ENCODE data around the gene CFAP74. TPM values are rescaled to one million over a fixed set of nuclear protein-coding genes. Genes with fewer than 3 reads are reported as not detected.

Gene CFAP74
- total RNA-seq, 1 experiment from 2014 or later: 0.28 TPM

GRCh38 chr1:2016123-2016522 is 12.5 kb upstream of the CFAP74 start:
- H3T11ph ChIP-seq (ENCODE audit: low read length): no peak overlapping the region
- H3K27ac Mint-ChIP-seq: no peak overlapping the region
- H3K4ac ChIP-seq (ENCODE audit: low read depth, low read length): no peak overlapping the region
- TF ChIP-seq, protein P1, sequence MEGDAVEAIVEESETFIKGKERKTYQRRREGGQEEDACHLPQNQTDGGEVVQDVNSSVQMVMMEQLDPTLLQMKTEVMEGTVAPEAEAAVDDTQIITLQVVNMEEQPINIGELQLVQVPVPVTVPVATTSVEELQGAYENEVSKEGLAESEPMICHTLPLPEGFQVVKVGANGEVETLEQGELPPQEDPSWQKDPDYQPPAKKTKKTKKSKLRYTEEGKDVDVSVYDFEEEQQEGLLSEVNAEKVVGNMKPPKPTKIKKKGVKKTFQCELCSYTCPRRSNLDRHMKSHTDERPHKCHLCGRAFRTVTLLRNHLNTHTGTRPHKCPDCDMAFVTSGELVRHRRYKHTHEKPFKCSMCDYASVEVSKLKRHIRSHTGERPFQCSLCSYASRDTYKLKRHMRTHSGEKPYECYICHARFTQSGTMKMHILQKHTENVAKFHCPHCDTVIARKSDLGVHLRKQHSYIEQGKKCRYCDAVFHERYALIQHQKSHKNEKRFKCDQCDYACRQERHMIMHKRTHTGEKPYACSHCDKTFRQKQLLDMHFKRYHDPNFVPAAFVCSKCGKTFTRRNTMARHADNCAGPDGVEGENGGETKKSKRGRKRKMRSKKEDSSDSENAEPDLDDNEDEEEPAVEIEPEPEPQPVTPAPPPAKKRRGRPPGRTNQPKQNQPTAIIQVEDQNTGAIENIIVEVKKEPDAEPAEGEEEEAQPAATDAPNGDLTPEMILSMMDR (conservative IDR thresholded peaks at IDR 0.05): no peak
- H4K5ac ChIP-seq (ENCODE audit: insufficient read length, low read depth, low read length): no peak overlapping the region
- no peaks in the 10 kb centered on the region for H4K20me1 ChIP-seq (ENCODE audit: control insufficient read depth, insufficient read depth, insufficient read length)
- no peak overlapping the region for H4K91ac ChIP-seq (ENCODE audit: insufficient read length, low read depth, low read length)
- no peak overlapping the region for H3K56ac ChIP-seq (ENCODE audit: insufficient read length, low read depth, low read length)
- no peak overlapping the region for H2AFZ ChIP-seq (ENCODE audit: low read length)
- no peak overlapping the region for H3K14ac ChIP-seq (ENCODE audit: insufficient read depth, low read length)
- H3K4me2 ChIP-seq (ENCODE audit: insufficient read depth, insufficient read length, low read length): no peak overlapping the region
- H3K9me3 Mint-ChIP-seq: peaks cover 0 to 2% of the 10 kb centered on the region in 2 experiments; a peak in 1 of 5 replicates
- DNase-seq: no peak
- H3K27me3 Mint-ChIP-seq (ENCODE audit: low read depth): peaks cover 52% of the 10 kb centered on the region
- H3K36me3 Mint-ChIP-seq (ENCODE audit: insufficient read depth in 1 of 3, low read depth in 3 of 3): no peaks in the 10 kb centered on the region
- no peaks in the 10 kb centered on the region for H3K79me2 ChIP-seq (ENCODE audit: insufficient read depth, low read length)
- no peaks in the 10 kb centered on the region for H3K4me1 ChIP-seq (ENCODE audit: insufficient read depth, low read length)
- no peak overlapping the region for H3K27ac ChIP-seq (ENCODE audit: insufficient read length, low read depth, low read length)
- H2BK12ac ChIP-seq (ENCODE audit: insufficient read length, low read depth, low read length): no peak overlapping the region
- WGBS (ENCODE audit: extremely low coverage, insufficient read length, low lambda C conversion rate): no CpG with 5 or more reads among the region's 9 CpGs
- H4K8ac ChIP-seq (replicated peaks; ENCODE audit: insufficient read length, low read depth, low read length): no peak overlapping the region
- no peak overlapping the region for H2BK15ac ChIP-seq (ENCODE audit: low read depth, low read length)
- no peak overlapping the region for H3K18ac ChIP-seq (ENCODE audit: insufficient read length, low read depth, low read length)
- peaks cover 9 to 13% of the 10 kb centered on the region in 2 experiments for H3K4me1 Mint-ChIP-seq
- H3K23ac ChIP-seq (ENCODE audit: insufficient read length, low read depth, low read length): no peak overlapping the region
- no peak overlapping the region for H3K9ac ChIP-seq (ENCODE audit: extremely low read depth, insufficient read length, low read length)
- no peak overlapping the region for H2BK120ac ChIP-seq (ENCODE audit: low read depth, low read length, poor library complexity, severe bottlenecking)
- H2AK5ac ChIP-seq (ENCODE audit: insufficient read length, low read length): no peak overlapping the region
- H3K4me3 Mint-ChIP-seq: no peak overlapping the region
- no peak overlapping the region for H2BK5ac ChIP-seq (ENCODE audit: insufficient read length, low read length)
- no peaks in the 10 kb centered on the region for H3K9me3 ChIP-seq (ENCODE audit: control insufficient read depth, low read depth, low read length)
- peaks cover 5% of the 10 kb centered on the region; the same call in 1 of the 2 replicates for H3K27me3 ChIP-seq (ENCODE audit: insufficient read depth, low read length)
- H2BK20ac ChIP-seq (ENCODE audit: low read depth, low read length, poor library complexity, severe bottlenecking): no peak overlapping the region
- no peaks in the 10 kb centered on the region for H3K79me1 ChIP-seq (ENCODE audit: insufficient read depth, low read depth, low read length, poor library complexity, severe bottlenecking)
- no peaks in the 10 kb centered on the region for H3K23me2 ChIP-seq (ENCODE audit: insufficient read length, low read depth, low read length, poor library complexity, severe bottlenecking)
